Iris pigment epithelial cell (primary cell): ENCODE measurements around the gene DNM3.

Experiments
- DNase-seq: peaks from one replicate; pipeline ENCODE4 v3.0.0-alpha.2; 2011; ENCODE audit warnings: low read depth

DNM3 gene

GRCh38 chr1:172328266-172328665 is 487.0 kb downstream of the DNM3 start:
- DNase-seq: no peak

- no peak for DNase-seq
Observed at GRCh38 chr1:172332230-172332629, 490.9 kb downstream of the DNM3 start.

GRCh38 chr1:172335377-172335776 is 494.1 kb downstream of the DNM3 start:
- DNase-seq: no peak

- DNase-seq: no peak
Observed at GRCh38 chr1:172338295-172338735, 497.0 kb downstream of the DNM3 start.

GRCh38 chr1:172339842-172340241 is 498.5 kb downstream of the DNM3 start:
- DNase-seq: peak; percentile 41

- DNase-seq: no peak
Observed at GRCh38 chr1:172340520-172340919, 499.2 kb downstream of the DNM3 start.

- no peak for DNase-seq
Observed at GRCh38 chr1:172341697-172342096, 500.4 kb downstream of the DNM3 start.

GRCh38 chr1:172342584-172343239 is 501.4 kb downstream of the DNM3 start:
- no peak for DNase-seq

GRCh38 chr1:172343240-172344160 is 502.2 kb downstream of the DNM3 start:
- DNase-seq: peak; percentile 88

GRCh38 chr1:172344444-172344843 is 503.1 kb downstream of the DNM3 start:
- no peak for DNase-seq

- no peak for DNase-seq
Observed at GRCh38 chr1:172345077-172345476, 503.8 kb downstream of the DNM3 start.

- DNase-seq: no peak
Observed at GRCh38 chr1:172347416-172347815, 506.1 kb downstream of the DNM3 start.

- no peak for DNase-seq
Observed at GRCh38 chr1:172350856-172351255, 509.6 kb downstream of the DNM3 start.

- peak; percentile 56 for DNase-seq
Observed at GRCh38 chr1:172351346-172351745, 510.0 kb downstream of the DNM3 start.

- peak; percentile 71 for DNase-seq
Observed at GRCh38 chr1:172351754-172352161, 510.5 kb downstream of the DNM3 start.

GRCh38 chr1:172352435-172352834 is 511.1 kb downstream of the DNM3 start:
- peak; percentile 23 for DNase-seq

GRCh38 chr1:172354291-172355274 is 513.3 kb downstream of the DNM3 start:
- DNase-seq: no peak

- peak; percentile 78 for DNase-seq
Observed at GRCh38 chr1:172356620-172357019, 515.3 kb downstream of the DNM3 start.

GRCh38 chr1:172357753-172358385 is 516.6 kb downstream of the DNM3 start:
- peak; percentile 30 for DNase-seq

- DNase-seq: peak; percentile 83
Observed at GRCh38 chr1:172359491-172359999, 518.2 kb downstream of the DNM3 start.

GRCh38 chr1:172360511-172360910 is 519.2 kb downstream of the DNM3 start:
- no peak for DNase-seq
